Forelimb muscle (tissue), 1 donor: Measurements from ENCODE around the gene PLCB3. TPM values are rescaled to one million over a fixed set of nuclear protein-coding genes. Genes with fewer than 3 reads are reported as not detected.

Experiments used
- DNase-seq: peaks from one replicate; pipeline ENCODE4 v3.0.0-alpha.2; 2013; ENCODE audit warnings: low read depth
- polyA plus RNA-seq: library from polyadenylated mRNA; unstranded; fragments of 120-200 nt; gene quantifications from one replicate; pipeline ENCODE4 v1.2.1, GENCODE V29; 2013; ENCODE audit not compliant: insufficient read length

The PLCB3 gene
- polyA plus RNA-seq, 1 donor: 9.7 TPM

DNA sequence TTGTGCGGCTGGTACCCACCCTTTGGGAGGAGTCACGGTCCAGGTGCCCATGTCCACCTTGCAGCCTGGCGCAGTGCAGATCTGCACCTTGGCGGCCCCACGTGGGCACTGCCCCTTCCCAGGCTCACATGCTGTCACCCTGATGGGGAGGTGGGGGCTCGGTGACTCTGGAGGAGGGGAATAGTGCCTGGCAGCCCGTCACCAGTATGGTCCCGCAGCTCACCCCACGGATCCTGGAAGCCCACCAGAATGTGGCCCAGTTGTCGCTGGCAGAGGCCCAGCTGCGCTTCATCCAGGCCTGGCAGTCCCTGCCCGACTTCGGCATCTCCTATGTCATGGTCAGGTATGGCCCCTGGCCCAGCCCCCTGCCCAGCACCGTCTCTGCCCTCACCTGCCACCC lies 30.5 kb upstream of the PLCB3 start:
- no peak for DNase-seq

DNA sequence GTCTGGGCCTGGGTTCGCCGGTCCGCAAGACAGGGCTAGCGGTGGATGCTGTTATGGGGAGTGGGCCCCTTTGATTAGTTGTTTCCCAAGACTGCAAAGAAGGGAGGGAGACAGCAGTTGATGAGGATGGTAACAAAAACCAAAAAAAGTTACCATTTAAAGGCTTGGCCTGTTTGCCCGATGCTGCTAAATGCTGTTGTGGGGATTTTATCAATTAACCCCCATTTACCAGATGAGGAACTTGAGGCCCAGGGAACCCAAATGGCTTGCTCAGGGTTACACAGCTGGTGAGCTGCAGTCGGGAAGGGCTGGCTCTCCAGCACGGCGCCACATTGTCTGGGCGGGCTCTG lies 28.7 kb upstream of the PLCB3 start:
- no peak for DNase-seq

DNA sequence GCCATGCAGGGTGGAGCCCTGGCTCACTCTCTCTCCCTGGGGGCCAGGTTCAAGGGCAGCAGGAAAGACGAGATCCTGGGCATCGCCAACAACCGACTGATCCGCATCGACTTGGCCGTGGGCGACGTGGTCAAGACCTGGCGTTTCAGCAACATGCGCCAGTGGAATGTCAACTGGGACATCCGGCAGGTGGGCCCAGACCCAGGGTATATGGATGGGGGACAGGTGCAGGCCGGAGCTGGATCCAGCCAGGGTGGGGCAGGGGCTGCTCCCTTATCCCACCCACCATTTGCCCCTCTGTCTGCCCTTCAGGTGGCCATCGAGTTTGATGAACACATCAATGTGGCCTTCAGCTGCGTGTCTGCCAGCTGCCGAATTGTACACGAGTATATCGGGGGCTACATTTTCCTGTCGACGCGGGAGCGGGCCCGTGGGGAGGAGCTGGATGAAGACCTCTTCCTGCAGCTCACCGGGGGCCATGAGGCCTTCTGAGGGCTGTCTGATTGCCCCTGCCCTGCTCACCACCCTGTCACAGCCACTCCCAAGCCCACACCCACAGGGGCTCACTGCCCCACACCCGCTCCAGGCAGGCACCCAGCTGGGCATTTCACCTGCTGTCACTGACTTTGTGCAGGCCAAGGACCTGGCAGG lies 28.2 kb upstream of the PLCB3 start:
- no peak for DNase-seq

- DNase-seq: no peak
These were observed 27.0 kb upstream of the PLCB3 start for GRCh38 chr11:64224151-64224890.

DNA sequence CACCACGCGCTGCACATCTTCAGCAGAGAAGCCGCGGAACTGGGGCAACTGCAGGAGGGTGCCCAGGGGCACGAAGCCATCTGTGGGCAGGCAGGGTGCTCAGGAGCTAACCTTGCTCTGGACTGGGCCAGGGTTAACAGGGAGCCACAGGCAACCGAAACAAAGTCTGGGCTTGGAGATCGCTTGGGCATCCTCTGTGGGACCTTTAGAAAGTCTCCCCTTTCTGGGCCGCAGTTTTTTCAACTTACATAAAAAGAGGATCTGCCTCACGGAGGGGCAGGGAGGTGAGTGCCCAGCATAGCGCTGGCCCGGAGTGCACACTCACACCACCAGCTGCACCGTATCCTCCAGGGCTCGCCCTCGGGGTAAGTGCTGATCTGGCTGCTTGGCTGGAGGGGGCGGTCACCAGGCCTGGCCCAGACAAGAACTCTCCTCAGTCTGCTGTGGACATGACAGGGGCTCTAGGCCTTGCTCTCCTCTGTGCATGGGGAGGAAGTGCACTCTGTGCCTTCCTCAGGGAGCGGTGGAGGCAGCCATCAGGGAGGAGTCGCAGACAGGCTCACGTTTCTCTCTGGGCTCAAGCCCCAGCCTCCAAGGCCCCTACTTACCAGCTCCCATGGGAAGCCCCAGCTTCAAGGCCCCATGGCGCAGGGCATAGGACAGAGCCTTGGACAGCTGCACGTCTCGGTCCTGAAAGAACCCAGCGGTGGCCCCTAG lies 26.3 kb upstream of the PLCB3 start:
- DNase-seq: no peak

DNA sequence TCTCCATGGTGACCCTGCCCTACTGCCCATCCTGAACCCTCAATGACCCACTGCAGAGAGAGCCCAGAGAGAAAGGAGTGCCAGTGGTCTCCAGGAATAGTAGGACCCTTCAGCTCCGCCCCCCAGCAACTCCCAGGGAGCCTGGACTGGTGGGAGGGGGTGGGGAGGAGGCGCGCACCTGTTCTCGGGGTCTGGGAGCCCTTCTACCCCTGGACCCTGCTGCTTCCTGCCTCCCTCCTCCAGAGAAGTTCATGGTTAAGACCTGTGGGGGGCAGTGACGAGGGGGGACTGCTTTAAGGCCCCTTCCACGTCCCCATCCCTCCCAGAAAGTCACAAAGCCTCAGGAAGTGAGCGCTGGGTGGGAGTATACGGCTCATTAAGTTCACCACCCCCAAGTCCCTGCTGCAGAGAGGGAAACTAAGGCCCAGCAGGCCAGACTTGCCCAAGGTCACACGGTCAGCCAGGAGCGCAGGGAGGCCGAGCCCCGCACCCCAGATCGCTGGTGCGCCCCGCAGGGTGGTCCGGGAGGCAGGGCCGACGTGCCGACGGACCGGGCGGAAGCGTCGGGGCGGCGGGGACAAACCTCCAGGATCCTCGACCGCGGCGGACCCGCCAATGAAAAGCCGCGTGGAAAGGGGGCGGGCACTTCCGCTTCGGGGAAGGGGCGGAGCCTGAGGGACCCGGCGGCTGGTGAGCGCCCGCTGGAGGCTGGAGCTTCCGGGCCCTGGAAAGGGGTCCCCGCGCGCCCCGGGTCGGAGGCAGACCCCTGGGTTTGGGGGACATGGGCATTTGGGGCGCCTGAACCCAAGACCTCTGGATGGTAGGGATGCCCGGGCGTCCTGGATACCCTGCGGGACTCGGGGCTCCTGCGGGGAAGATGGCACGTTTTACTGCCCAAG lies 25.5 kb upstream of the PLCB3 start, which contains the start of the genes NUDT22 and TRPT1:
Gene NUDT22, plus strand, starts transcription at position 667 of the 899 bp plus-strand sequence. CDS start 379 bp downstream, outside the sequence.
Gene TRPT1, minus strand, starts transcription at position 579 of the 899 bp plus-strand sequence. Its CDS starts 326 bp downstream, at position 253.
- no peak for DNase-seq

GRCh38 chr11:64226507-64227051 lies 24.8 kb upstream of the PLCB3 start:
- DNase-seq: no peak

DNA sequence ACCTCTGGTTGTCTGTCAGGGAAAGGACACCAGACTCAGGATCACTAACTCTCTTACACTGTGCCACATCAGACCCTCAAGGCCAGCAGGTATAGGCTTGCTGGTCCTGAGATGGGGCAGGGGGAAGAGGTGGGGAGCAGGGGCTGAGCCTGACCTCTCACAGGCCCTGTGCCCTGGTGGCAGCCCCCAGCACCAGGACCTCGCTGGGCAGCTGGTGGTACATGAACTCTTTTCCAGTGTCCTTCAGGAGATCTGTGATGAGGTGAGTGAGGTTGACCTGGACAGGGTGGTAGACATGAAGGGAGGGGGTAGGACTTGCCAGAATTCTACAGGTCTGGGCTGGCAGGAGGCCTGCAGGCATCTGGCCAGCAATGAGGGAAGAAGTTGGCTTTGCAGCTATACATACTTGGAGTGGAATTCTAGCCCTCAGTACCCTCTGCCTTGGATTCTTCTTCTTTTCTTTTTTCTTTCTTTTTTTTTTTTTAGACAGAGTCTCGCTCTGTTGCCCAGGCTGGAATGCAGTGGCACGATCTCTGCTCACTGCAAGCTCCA lies 23.8 kb upstream of the PLCB3 start:
- DNase-seq: no peak

DNA sequence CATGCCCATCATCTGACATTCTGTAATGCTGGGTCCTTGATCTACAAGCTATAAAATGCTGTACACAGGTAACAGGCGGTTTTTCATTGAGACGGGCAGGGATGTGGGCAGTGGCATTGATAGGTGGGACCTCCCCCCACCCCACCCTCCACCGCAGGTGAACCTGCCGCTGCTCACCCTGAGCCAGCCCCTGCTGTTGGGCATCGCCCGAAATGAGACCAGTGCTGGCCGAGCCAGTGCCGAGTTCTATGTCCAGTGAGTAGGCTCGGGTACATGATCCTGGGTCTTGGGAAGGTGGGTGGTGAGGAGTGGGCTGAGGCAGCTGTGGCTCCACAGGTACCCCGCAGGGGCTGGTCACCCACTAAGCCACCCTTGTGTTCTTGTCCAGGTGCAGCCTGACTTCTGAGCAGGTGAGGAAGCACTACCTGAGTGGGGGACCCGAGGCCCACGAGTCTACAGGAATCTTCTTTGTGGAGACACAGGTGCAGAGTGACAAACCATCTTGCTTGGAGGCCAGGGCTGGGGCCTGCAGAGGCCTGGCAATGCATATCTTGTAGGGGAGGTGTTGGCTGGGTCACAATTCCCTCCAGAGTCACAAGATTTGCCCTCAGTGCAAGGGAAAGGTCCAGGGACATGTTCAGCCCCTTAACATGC lies 22.1 kb upstream of the PLCB3 start:
- no peak for DNase-seq

GRCh38 chr11:64229744-64230170 lies 21.6 kb upstream of the PLCB3 start:
- no peak for DNase-seq

DNA sequence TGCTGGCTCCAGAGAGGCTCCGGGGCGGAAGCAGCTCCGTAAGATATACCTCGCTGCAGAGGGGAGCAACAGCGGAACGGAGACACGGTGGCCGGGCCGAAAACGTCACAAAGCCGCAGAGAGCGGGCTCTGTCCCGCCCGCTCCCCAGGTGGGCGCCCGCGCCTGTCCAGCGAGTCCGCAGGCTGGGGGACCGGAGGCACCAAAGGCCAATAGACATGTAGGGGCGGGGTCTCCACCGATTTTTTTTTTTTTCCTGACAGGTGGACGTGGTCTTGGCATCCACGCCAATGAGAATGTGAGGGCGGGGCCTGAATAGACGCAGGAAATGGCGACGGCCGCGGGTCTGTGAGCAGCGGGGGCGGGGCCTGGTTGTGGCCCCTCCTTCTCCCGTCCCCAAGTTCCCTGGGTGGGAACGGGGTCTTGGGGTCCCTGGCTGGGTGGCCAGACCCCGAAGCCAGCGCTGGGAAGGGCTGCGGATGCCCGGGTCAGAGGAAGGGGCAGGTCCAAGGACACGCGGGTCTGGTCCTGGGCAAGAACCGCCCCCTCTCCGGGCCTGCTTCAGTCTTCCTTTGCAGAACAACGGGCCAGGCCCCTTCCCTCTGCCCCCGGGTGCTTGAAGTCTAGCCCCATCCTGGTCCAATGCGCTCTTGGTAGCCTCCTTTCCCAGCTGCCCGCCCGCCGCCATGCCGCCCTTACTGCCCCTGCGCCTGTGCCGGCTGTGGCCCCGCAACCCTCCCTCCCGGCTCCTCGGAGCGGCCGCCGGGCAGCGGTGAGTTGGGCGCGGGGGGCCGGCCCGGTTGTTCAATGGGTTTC lies 21.0 kb upstream of the PLCB3 start, which contains the start of gene DNAJC4:
Gene DNAJC4, plus strand, starts transcription at position 378 of the 814 bp plus-strand sequence. Its CDS starts 307 bp downstream, at position 685.
- DNase-seq: peak; percentile 67

- DNase-seq: no peak
These were observed 20.4 kb upstream of the PLCB3 start for GRCh38 chr11:64230985-64231365.

- DNase-seq: no peak
These were observed 19.8 kb upstream of the PLCB3 start for GRCh38 chr11:64231546-64231945.

DNA sequence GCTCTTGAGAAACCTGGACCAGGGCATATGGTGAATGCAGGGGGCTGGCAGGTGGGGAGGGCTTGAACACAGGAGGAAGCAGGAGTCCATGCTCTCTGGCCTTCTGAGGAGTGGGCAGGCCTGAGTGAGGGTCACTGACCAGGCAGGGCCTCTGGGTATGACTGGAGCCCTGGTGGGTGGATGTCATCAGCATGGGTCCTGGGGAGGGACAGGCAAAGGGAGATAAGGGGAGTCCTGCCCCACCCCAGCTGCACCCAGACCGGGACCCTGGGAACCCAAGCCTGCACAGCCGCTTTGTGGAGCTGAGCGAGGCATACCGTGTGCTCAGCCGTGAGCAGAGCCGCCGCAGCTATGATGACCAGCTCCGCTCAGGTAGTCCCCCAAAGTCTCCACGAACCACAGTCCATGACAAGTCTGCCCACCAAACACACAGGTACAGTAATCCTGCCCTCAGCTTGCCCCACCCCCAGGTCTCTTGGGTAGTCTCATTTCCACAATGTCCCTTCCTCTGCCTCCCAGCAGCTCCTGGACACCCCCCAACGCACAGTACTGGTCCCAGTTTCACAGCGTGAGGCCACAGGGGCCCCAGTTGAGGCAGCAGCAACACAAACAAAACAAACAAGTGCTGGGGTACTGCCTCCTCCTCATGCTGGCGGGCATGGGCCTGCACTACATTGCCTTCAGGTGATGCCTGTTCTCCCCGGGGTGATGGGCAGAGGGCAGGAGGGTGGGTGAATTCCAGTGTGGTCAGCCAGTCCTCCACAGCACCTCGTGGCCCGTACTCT lies 19.0 kb upstream of the PLCB3 start:
- no peak for DNase-seq

DNA sequence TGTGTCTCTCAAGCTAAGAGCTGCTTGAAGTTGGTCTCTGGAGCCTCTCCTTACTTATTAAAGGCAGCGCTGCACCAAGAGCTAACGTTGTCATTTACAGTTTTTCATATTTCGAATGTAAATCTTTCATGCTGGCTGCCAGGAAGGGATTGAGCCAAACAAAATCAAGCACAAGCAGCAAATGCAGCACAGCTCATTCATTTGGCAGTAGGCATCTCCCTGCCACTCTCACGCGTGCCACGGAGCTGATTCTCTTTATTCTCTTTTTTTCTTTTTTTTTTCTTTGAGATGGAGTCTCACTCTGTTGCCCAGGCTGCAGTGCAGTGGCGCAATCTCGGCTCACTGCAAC lies 18.4 kb upstream of the PLCB3 start:
- no peak for DNase-seq

DNA sequence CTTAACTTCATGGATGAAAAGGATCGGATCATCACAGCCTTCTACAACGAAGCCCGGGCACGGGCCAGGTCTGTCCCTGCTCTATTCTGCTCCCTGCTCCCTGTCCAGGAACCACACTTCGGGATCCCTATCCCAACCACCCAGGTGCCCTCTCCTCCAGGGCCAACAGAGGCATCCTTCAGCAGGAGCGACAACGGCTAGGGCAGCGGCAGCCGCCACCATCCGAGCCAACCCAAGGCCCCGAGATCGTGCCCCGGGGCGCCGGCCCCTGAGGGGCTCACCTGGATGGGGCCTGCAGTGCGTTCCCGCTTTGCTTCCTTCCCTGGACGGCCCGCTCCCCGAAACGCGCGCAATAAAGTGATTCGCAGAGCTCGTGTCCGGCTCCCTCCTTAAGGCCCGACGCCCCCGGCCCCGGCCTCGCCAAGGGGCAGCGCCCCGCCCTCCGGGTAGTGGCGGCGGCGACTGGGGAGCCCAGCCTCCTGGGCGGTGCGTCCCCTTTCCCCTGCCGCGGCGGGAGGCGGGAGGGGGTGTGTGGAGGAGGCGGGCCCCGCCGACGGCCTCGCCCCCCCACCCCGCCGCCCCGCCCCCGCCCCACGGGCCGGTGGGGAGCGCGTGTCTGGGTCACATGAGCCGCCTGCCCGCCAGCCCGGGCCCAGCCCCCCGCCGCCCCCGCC lies 17.3 kb upstream of the PLCB3 start, which contains the start of gene VEGFB:
Gene VEGFB, plus strand, starts transcription at position 672 of the 674 bp plus-strand sequence. CDS start 250 bp downstream, outside the sequence.
- no peak for DNase-seq

GRCh38 chr11:64234647-64235379 lies 16.5 kb upstream of the PLCB3 start:
- no peak for DNase-seq
